Neural progenitor cell (in vitro differentiated cells): ENCODE results near the gene DLG2.

ENCODE experiments used
- CTCF ChIP-seq: fragments of 200-600 bp; sonication (generic); IDR thresholded peaks from 2 replicates; pipeline ENCODE4 v1.5.1; 2017; ENCODE audit warnings: antibody characterized with exemption, mild to moderate bottlenecking
- EZH2 ChIP-seq: fragments of 200-600 bp; sonication (generic); IDR thresholded peaks from 2 replicates; pipeline ENCODE4 v1.6.1; 2017; ENCODE audit warnings: antibody characterized with exemption, mild to moderate bottlenecking, moderate library complexity

DNA sequence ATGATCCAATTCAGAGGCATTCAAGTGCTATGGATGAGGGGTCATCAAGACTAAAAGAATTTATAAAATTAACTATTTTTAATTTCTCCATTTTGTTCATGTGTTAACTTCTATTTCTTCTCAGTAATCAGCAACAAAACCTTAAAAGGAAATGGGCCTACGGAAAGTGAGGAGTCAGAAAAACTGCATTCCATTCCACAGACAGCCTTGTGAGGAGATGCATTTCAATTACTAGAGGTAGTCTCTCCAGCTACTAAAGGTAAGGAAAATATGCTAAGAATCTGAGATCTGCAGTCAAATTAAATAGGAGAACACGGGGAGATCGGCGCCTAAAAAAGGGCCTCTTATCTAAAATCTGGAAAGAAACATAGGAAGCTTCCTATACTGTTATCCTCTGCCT, 661.7 kb downstream of the DLG2 start:
- no peak for TF ChIP-seq CTCF
- no peak for TF ChIP-seq EZH2
